CD4-positive, alpha-beta T cell treated with Interleukin-4 for 4 hours (primary cell): ENCODE results near the gene NPC2.
"Not testable (repeated sequence)": the region's sequence is repeated elsewhere in the genome, so short reads cannot be mapped to it uniquely, and the experiment has no call there.

Source experiments
- DNase-seq: peaks from one replicate; pipeline ENCODE4 v3.0.0-alpha.2; 2020

Gene NPC2

GRCh38 chr14:74464785-74465184 lies 28.3 kb downstream of the NPC2 start:
- DNase-seq, result no peak

GRCh38 chr14:74463697-74464096 lies 29.4 kb downstream of the NPC2 start:
- no peak for DNase-seq

- no peak for DNase-seq
Measured at GRCh38 chr14:74462993-74463392, 30.1 kb downstream of the NPC2 start.

GRCh38 chr14:74459976-74460375 lies 33.1 kb downstream of the NPC2 start:
- no peak for DNase-seq

GRCh38 chr14:74459289-74459946 lies 33.7 kb downstream of the NPC2 start:
- DNase-seq, result no peak

- DNase-seq, result no peak
Measured at GRCh38 chr14:74457565-74457895, 35.6 kb downstream of the NPC2 start.

GRCh38 chr14:74456684-74457564 lies 36.2 kb downstream of the NPC2 start:
- no peak for DNase-seq

- DNase-seq, result not testable (repeated sequence)
Measured at GRCh38 chr14:74454397-74454796, 38.7 kb downstream of the NPC2 start.

- DNase-seq, result no peak
Measured at GRCh38 chr14:74444866-74445265, 48.2 kb downstream of the NPC2 start.

GRCh38 chr14:74442757-74443156 lies 50.3 kb downstream of the NPC2 start:
- no peak for DNase-seq

- no peak for DNase-seq
Measured at GRCh38 chr14:74441113-74441512, 52.0 kb downstream of the NPC2 start.

GRCh38 chr14:74438351-74438915 lies 54.7 kb downstream of the NPC2 start:
- no peak for DNase-seq

GRCh38 chr14:74437496-74438053 lies 55.5 kb downstream of the NPC2 start:
- DNase-seq, result no peak

- no peak for DNase-seq
Measured at GRCh38 chr14:74434294-74434693, 58.8 kb downstream of the NPC2 start.

- no peak for DNase-seq
Measured at GRCh38 chr14:74429991-74430390, 63.1 kb downstream of the NPC2 start.
